Transverse colon (tissue), 4 donors: Measurements from ENCODE around the gene EPPIN. TPM values are rescaled to one million over a fixed set of nuclear protein-coding genes. Genes with fewer than 3 reads are reported as not detected.
A peak's percentile ranks its signal among the peaks of the same experiment; 100 is the strongest.

Experiments
- DNase-seq: peaks from one replicate; pipeline ENCODE4 v3.0.0-alpha.2; 2019
- H3K27ac ChIP-seq, 4 donors: fragments of 200-600 bp; sonication (generic); 2 replicates each; pipeline ENCODE4 v1.5.1; 2016 to 2018; ENCODE audit warnings: inconsistent platforms in 4 of 4
- H3K27me3 ChIP-seq: fragments of 200-600 bp; sonication (generic); 2 replicates; pipeline ENCODE4 v1.5.1; 2017; ENCODE audit warnings: inconsistent platforms
- H3K36me3 ChIP-seq, 4 donors: fragments of 200-600 bp; sonication (generic); 2 replicates each; pipeline ENCODE4 v1.5.1; 2017 to 2019; ENCODE audit warnings: inconsistent platforms in 4 of 4
- H3K4me1 ChIP-seq, 4 donors: fragments of 200-600 bp; sonication (generic); 2 replicates each; pipeline ENCODE4 v1.5.1; 2017 to 2020; ENCODE audit warnings: inconsistent platforms in 4 of 4
- H3K4me3 ChIP-seq, 4 donors: fragments of 200-600 bp; sonication (generic); 1 replicate in 1 of 4; 2 replicates in 3 of 4; pipeline versions ENCODE4 v1.5.1 to v1.6.1; 2017 to 2019; ENCODE audit warnings: inconsistent platforms in 4 of 4
- H3K9me3 ChIP-seq, 2 donors: fragments of 200-600 bp; sonication (generic); 2 replicates each; pipeline ENCODE4 v1.5.1; 2017 to 2019; ENCODE audit warnings: inconsistent platforms in 2 of 2
- EP300 ChIP-seq: sonication (generic); formaldehyde crosslinking; IDR thresholded peaks from one replicate; pipeline ENCODE4 v1.6.1; 2017; ENCODE audit warnings: antibody characterized with exemption, low read depth
- POLR2A ChIP-seq: fragments of 450-650 bp; IDR thresholded peaks from one replicate; pipeline ENCODE4 v1.6.1; 2016; ENCODE audit warnings: antibody characterized with exemption, mild to moderate bottlenecking, moderate library complexity
- POLR2AphosphoS5 ChIP-seq, 3 donors: sonication (generic); formaldehyde crosslinking; IDR thresholded peaks; one replicate each; pipeline ENCODE4 v1.6.1; 2016; ENCODE audit warnings: antibody characterized with exemption in 3 of 3
- WGBS, 2 donors: methylation state at CpG; one replicate each; pipeline ENCODE4 v1.1.5; 2018; ENCODE audit warnings: low coverage in 1 of 2; 5-methylcytosine and 5-hydroxymethylcytosine counted together
- in situ Hi-C, 4 donors: fragments of 200-750 bp; cut with MboI; loops; one replicate each; pipeline versions ENCODE4 v1.15.0 to v1.15.1; 2017; ENCODE audit warnings: low sequenced_read_pairs in 3 of 4, low pct_ligation_motif_present in 1 of 4, low pct_unique_long_range_greater_than_20kb in 1 of 4
- intact Hi-C: fragments of 100-400 bp; cut with DNase I; formaldehyde crosslinking; loops from one replicate; pipeline ENCODE4 v1.15.1; 2023; ENCODE audit warnings: low total_unique reads
- small RNA-seq, 4 donors: library from RNA; depleted of rRNA; stranded (forward); fragments of <200 nt; gene quantifications; one replicate each; pipeline ENCODE3, GENCODE V24; 2016
- total RNA-seq, 4 donors: library from RNA; depleted of rRNA; stranded (reverse); fragments of >200 nt; gene quantifications; one replicate each; pipeline ENCODE4 v1.1.0, GENCODE V29; 2016
- TF ChIP-seq, protein P1 (sequence below), 5 experiments: fragments of 200-600 bp in 3 of 5; fragments of 450-650 bp in 2 of 5; sonication (generic) in 3 of 5; IDR thresholded peaks; 1 replicate in 2 of 5; 2 replicates in 3 of 5; pipeline ENCODE4 v1.5.1; 2016 to 2017; ENCODE audit warnings: antibody characterized with exemption in 5 of 5, inconsistent platforms in 3 of 5, mild to moderate bottlenecking in 2 of 5, moderate library complexity in 1 of 5

Gene EPPIN
- total RNA-seq, 4 donors from 2014 or later: not detected

- TF ChIP-seq, protein P1, sequence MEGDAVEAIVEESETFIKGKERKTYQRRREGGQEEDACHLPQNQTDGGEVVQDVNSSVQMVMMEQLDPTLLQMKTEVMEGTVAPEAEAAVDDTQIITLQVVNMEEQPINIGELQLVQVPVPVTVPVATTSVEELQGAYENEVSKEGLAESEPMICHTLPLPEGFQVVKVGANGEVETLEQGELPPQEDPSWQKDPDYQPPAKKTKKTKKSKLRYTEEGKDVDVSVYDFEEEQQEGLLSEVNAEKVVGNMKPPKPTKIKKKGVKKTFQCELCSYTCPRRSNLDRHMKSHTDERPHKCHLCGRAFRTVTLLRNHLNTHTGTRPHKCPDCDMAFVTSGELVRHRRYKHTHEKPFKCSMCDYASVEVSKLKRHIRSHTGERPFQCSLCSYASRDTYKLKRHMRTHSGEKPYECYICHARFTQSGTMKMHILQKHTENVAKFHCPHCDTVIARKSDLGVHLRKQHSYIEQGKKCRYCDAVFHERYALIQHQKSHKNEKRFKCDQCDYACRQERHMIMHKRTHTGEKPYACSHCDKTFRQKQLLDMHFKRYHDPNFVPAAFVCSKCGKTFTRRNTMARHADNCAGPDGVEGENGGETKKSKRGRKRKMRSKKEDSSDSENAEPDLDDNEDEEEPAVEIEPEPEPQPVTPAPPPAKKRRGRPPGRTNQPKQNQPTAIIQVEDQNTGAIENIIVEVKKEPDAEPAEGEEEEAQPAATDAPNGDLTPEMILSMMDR (IDR thresholded peaks at IDR 0.05): no peak
- TF ChIP-seq EP300 (no peak), POLR2A (no peak), POLR2AphosphoS5 (IDR thresholded peaks at IDR 0.05) (no peak)
- intact Hi-C loops (no loop called here), in situ Hi-C loops (no loop called here)
- Histone ChIP-seq H3K4me3 (no peak overlapping the region), H3K4me1 (peaks cover 0 to 31% (median 8%) of the 10 kb centered on the region in 4 donors), H3K27me3 (peaks cover 5% of the 10 kb centered on the region), H3K27ac (peak overlapping the region in 1 of 4 donors; percentile 40), H3K36me3 (no peaks in the 10 kb centered on the region), H3K9me3 (no peaks in the 10 kb centered on the region)
- WGBS, 2 donors: 44 to 51% methylated on average over 2 to 3 of the region's 3 CpGs
- peak; percentile 34 for DNase-seq
These were observed 51.0 kb downstream of the EPPIN start for GRCh38 chr20:45496166-45496565.

GRCh38 chr20:45495501-45495941 lies 51.7 kb downstream of the EPPIN start:
- H3K4me3 ChIP-seq: no peak overlapping the region
- intact Hi-C loops: no loop called here
- TF ChIP-seq, protein P1 (IDR thresholded peaks at IDR 0.05): no peak
- TF ChIP-seq POLR2AphosphoS5 (IDR thresholded peaks at IDR 0.05): no peak
- TF ChIP-seq POLR2A: no peak
- TF ChIP-seq EP300: no peak
- peaks cover 0 to 31% (median 8%) of the 10 kb centered on the region in 4 donors for H3K4me1 ChIP-seq
- no peak overlapping the region for H3K27ac ChIP-seq
- no peaks in the 10 kb centered on the region for H3K9me3 ChIP-seq
- WGBS, 2 donors: 78% methylated on average over 1 of the region's 1 CpG; no CpG with 5 or more reads in 1 of the 2 donors
- in situ Hi-C loops: no loop called here
- H3K27me3 ChIP-seq: peaks cover 5% of the 10 kb centered on the region
- H3K36me3 ChIP-seq: no peaks in the 10 kb centered on the region
- no peak for DNase-seq

Small RNAs within 50 kb of the gene (small RNA-seq; reads per million reads assigned to genes)
- 0 reads per million in 4 donors for gene AL031663.1
- gene HSPD1P21: 0 reads per million in 4 donors
- 0 reads per million in 4 donors for gene RNA5SP485

Other genes with a start within 250 kb of the EPPIN start
- gene RBPJL, start 240.6 kb downstream of the EPPIN start, total RNA-seq: not detected
- not detected for gene MATN4, start 239.1 kb downstream of the EPPIN start, total RNA-seq
- gene SDC4, start 199.0 kb downstream of the EPPIN start, total RNA-seq: 100 to 1,000 TPM in 2 of 4 donors, 10 to 100 TPM in 2; 60.7 to 140 (median 94.3) TPM
- 10 to 100 TPM in 3 of 4 donors, 1 to 10 TPM in 1; 5.6 to 64.7 (median 38.4) TPM for gene SYS1, start 184.2 kb downstream of the EPPIN start, total RNA-seq
- gene TP53TG5, start 169.1 kb downstream of the EPPIN start, total RNA-seq: under 1 TPM in 1 of 4 donors, not detected in 3; 0.14 TPM
- 100 to 1,000 TPM in 1 of 4 donors, 10 to 100 TPM in 3; 74.5 to 122 (median 84.9) TPM for gene DBNDD2, start 139.1 kb downstream of the EPPIN start, total RNA-seq
- 100 to 1,000 TPM in 2 of 4 donors, 10 to 100 TPM in 2; 88.3 to 321 (median 108) TPM for gene PIGT, start 131.3 kb downstream of the EPPIN start, total RNA-seq
- gene WFDC2, start 77.6 kb downstream of the EPPIN start, total RNA-seq: 100 to 1,000 TPM in 1 of 4 donors, 10 to 100 TPM in 3; 11.0 to 325 (median 38.8) TPM
- not detected for gene SPINT3, start 31.8 kb downstream of the EPPIN start, total RNA-seq
- gene WFDC6, start 7.9 kb downstream of the EPPIN start, total RNA-seq: not detected
- not detected for gene WFDC8, start 31.9 kb upstream of the EPPIN start, total RNA-seq
- not detected for gene WFDC10A, start 82.3 kb upstream of the EPPIN start, total RNA-seq
- not detected for gene WFDC9, start 83.9 kb upstream of the EPPIN start, total RNA-seq
- gene WFDC11, start 122.8 kb upstream of the EPPIN start, total RNA-seq: not detected
- gene WFDC13, start 154.6 kb upstream of the EPPIN start, total RNA-seq: not detected
- 1 to 10 TPM in 1 of 4 donors, not detected in 3; 1.9 TPM for gene WFDC10B, start 157.6 kb upstream of the EPPIN start, total RNA-seq
- gene SPINT4, start 174.9 kb upstream of the EPPIN start, total RNA-seq: not detected
- gene WFDC3, start 244.5 kb upstream of the EPPIN start, total RNA-seq: 10 to 100 TPM in 1 of 4 donors, 1 to 10 TPM in 3; 1.7 to 14.9 (median 2.6) TPM
- 100 to 1,000 TPM in 1 of 4 donors, 10 to 100 TPM in 3; 14.9 to 210 (median 37.0) TPM for gene DNTTIP1, start 244.6 kb upstream of the EPPIN start, total RNA-seq